ENCODE measurements around the gene FAM81A. TPM values are rescaled to one million over a fixed set of nuclear protein-coding genes. Genes with fewer than 3 reads are reported as not detected.

FAM81A gene
- total RNA-seq, 5 donors from 2014 or later (not counting 1 experiment from before 2014, with no cell fraction given) = 0.37 to 0.39 TPM; not detected in 3

- H3K27ac ChIP-seq (ENCODE audit: low read length) = no peak overlapping the region
- H3K4me1 ChIP-seq (ENCODE audit: control insufficient read depth in 1 of 2, extremely low read depth in 1 of 2, insufficient read depth in 2 of 2, low read length in 2 of 2) = peaks cover 8 to 13% of the 10 kb centered on the region in 2 experiments
- no peaks in the 10 kb centered on the region for H3K36me3 Mint-ChIP-seq
- H3K36me3 ChIP-seq (ENCODE audit: control insufficient read depth in 2 of 2, extremely low read depth in 1 of 2, insufficient read depth in 1 of 2, low read length in 1 of 2) = no peaks in the 10 kb centered on the region
- H3K4me3 ChIP-seq (ENCODE audit: control insufficient read depth in 1 of 2, extremely low read depth in 1 of 2, low read length in 1 of 2) = no peak overlapping the region
- CTCF ChIA-PET = interaction anchor here (0.6 to 3.5 kb wide), 33 partner anchors 9 to 1969 kb away, joined by 3 to 17 read pairs (median 4); partner anchors contain the start of gene RNF111 (in 1 of the 2)
- DNase-seq (no peak), ATAC-seq (replicated peaks in 1 of 4) (no peak)
- H3K27me3 ChIP-seq (replicated peaks in 1 of 2; ENCODE audit: control insufficient read depth in 2 of 2, extremely low read depth in 1 of 2, insufficient read depth in 2 of 2, low read length in 1 of 2) = peaks cover 0 to 12% of the 10 kb centered on the region in 2 experiments
- H3K4me1 Mint-ChIP-seq = peaks cover 22 to 27% (median 24%) of the 10 kb centered on the region in 3 donors
- no peak overlapping the region for H3K27ac Mint-ChIP-seq
- peaks cover 6 to 8% of the 10 kb centered on the region in 2 donors for H3K27me3 Mint-ChIP-seq
- no CpG with 5 or more reads among the region's 1 CpG for WGBS (ENCODE audit: insufficient coverage)
- H3K9me3 ChIP-seq = no peaks in the 10 kb centered on the region
- no peaks in the 10 kb centered on the region for H3K9me3 Mint-ChIP-seq
- no peak overlapping the region for H3K4me3 Mint-ChIP-seq
- POLR2A ChIA-PET = interaction anchor here (0.6 to 0.7 kb wide), 2 partner anchors 13 to 329 kb away, joined by 3 to 8 read pairs; no protein-coding TSS in a partner anchor
These were observed 90.4 kb downstream of the FAM81A start for GRCh38 chr15:59528429-59528828.

DNA sequence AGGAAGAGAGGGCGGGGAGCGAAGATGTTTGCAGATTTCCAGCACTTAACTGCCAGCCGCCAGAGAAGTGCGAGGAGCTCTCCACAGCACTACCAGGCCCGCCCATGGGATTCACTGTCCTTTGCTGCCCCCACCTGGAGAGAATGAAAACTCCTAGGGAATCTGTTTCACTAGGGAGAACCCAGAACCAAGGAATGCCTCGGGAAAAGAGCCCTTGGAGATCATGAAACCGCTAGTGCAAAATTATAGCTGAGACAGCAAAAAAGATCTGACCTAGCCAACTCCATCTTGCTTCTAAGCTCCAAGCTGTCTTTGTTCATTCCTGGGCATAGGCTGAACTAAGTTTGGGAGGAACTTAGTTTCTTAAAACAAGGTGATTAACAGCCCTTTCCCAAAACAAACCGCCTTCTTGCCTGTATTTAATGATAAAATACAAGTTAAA, 91.0 kb downstream of the FAM81A start:
- H3K36me3 Mint-ChIP-seq = no peaks in the 10 kb centered on the region
- H3K4me3 Mint-ChIP-seq = no peak overlapping the region
- 0% methylated on average over 6 of the region's 8 CpGs for WGBS (ENCODE audit: insufficient coverage)
- H3K27ac Mint-ChIP-seq = peak overlapping the region in 1 of 2 donors; percentile 1
- CTCF ChIA-PET = interaction anchor here (0.6 to 3.5 kb wide), 33 partner anchors 8 to 1969 kb away, joined by 3 to 17 read pairs (median 4); partner anchors contain the start of gene RNF111 (in 1 of the 2)
- no peak overlapping the region for H3K27ac ChIP-seq (ENCODE audit: low read length)
- no peaks in the 10 kb centered on the region for H3K36me3 ChIP-seq (ENCODE audit: control insufficient read depth in 2 of 2, extremely low read depth in 1 of 2, insufficient read depth in 1 of 2, low read length in 1 of 2)
- H3K4me1 ChIP-seq (ENCODE audit: control insufficient read depth in 1 of 2, extremely low read depth in 1 of 2, insufficient read depth in 2 of 2, low read length in 2 of 2) = peaks cover 3 to 7% of the 10 kb centered on the region in 2 experiments
- no peak overlapping the region for H3K4me3 ChIP-seq (ENCODE audit: control insufficient read depth in 1 of 2, extremely low read depth in 1 of 2, low read length in 1 of 2)
- H3K27me3 ChIP-seq (replicated peaks in 1 of 2; ENCODE audit: control insufficient read depth in 2 of 2, extremely low read depth in 1 of 2, insufficient read depth in 2 of 2, low read length in 1 of 2) = peaks cover 0 to 10% of the 10 kb centered on the region in 2 experiments
- DNase-seq (peak; percentile 27 to 79 (median 56)), ATAC-seq (replicated peaks in 1 of 4) (peak; percentile 72 to 87 (median 76))
- peaks cover 6% of the 10 kb centered on the region in 2 donors for H3K27me3 Mint-ChIP-seq
- POLR2A ChIA-PET = interaction anchor here in 1 of 2 donors (0.7 kb wide), 1 partner anchor 119 kb away, joined by 8 read pairs; no protein-coding TSS in a partner anchor
- no peaks in the 10 kb centered on the region for H3K9me3 ChIP-seq
- H3K9me3 Mint-ChIP-seq = no peaks in the 10 kb centered on the region
- H3K4me1 Mint-ChIP-seq = peaks cover 17 to 21% (median 19%) of the 10 kb centered on the region in 3 donors

DNA sequence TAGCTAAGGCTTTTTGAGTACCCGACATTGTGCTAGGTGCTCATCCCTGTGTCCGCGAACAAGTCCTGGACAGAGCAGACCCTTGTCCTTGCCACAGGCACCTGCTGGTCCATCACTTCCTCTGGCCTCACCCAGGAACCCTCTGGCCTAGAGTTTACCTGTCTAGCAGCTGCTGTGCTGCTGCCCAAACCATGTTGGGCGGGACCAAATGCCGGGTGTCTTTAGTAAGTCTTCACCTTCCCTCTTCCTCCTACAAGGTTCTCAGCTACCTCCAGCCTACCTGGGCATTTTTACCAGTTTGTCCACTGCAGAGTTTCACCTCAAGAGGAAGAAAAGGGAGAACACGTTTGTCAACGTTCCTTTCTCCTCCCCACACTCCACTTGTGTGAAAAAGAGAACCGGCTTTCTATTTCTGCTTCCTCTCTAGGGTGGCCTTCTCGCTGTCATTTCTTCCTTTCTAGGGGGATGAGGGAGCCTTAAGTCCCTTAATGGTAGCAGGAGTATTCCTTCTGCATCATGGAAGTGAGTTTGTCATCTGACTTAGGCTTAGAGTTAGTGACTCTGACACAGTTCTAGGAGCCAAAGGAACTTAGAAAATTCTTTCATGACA, 93.2 kb downstream of the FAM81A start:
- ChIA-PET POLR2A (no interaction called here), CTCF (interaction anchor here in 1 of 2 donors (0.5 to 3.5 kb wide), 3 partner anchors 575 to 596 kb away, joined by 3 to 17 read pairs (median 4); no protein-coding TSS in a partner anchor)
- WGBS (ENCODE audit: insufficient coverage) = 76% methylated on average over 4 of the region's 9 CpGs
- Mint-ChIP-seq H3K27me3 (peaks cover 0 to 10% of the 10 kb centered on the region in 2 donors), H3K4me1 (peaks cover 6 to 9% (median 7%) of the 10 kb centered on the region in 3 donors), H3K27ac (no peak overlapping the region), H3K4me3 (no peak overlapping the region), H3K9me3 (no peaks in the 10 kb centered on the region), H3K36me3 (no peaks in the 10 kb centered on the region)
- Histone ChIP-seq H3K9me3 (no peaks in the 10 kb centered on the region), H3K4me1 (ENCODE audit: control insufficient read depth in 1 of 2, extremely low read depth in 1 of 2, insufficient read depth in 2 of 2, low read length in 2 of 2) (no peaks in the 10 kb centered on the region), H3K27ac (ENCODE audit: low read length) (no peak overlapping the region), H3K4me3 (ENCODE audit: control insufficient read depth in 1 of 2, extremely low read depth in 1 of 2, low read length in 1 of 2) (no peak overlapping the region), H3K36me3 (ENCODE audit: control insufficient read depth in 2 of 2, extremely low read depth in 1 of 2, insufficient read depth in 1 of 2, low read length in 1 of 2) (no peaks in the 10 kb centered on the region), H3K27me3 (replicated peaks in 1 of 2; ENCODE audit: control insufficient read depth in 2 of 2, extremely low read depth in 1 of 2, insufficient read depth in 2 of 2, low read length in 1 of 2) (peaks cover 0 to 8% of the 10 kb centered on the region in 2 experiments)
- ATAC-seq (replicated peaks in 1 of 4) = no peak
- no peak for DNase-seq

DNA sequence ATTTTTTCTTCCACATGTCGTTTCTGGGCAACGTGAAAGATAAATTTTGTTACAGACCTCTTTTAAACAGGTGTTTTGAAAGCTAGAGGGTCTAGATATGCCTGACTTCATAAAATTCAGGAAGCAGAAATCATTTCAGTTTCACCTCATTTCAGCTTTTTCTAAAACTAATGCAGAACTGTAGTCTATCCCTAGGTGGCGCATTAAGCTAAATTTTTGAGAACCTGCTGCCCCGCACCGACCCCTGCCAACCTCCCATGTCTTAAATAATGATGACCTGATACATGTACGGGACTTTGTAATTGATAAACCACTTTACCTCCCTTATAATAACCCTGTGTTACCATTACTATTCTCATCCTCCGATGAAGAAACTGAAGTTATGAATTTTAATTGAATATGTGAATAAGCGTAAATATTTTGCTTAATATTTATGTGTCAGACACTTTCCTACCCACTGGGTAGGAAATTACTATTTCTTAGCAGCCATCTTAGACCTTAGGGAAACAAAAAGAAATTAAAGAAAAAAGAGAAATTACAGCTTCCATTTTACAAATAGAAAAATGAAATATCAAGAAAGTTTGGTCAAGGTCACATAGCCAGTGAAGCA, 94.9 kb downstream of the FAM81A start:
- Histone ChIP-seq H3K27me3 (replicated peaks in 1 of 2; ENCODE audit: control insufficient read depth in 2 of 2, extremely low read depth in 1 of 2, insufficient read depth in 2 of 2, low read length in 1 of 2) (peaks cover 0 to 11% of the 10 kb centered on the region in 2 experiments), H3K36me3 (ENCODE audit: control insufficient read depth in 2 of 2, extremely low read depth in 1 of 2, insufficient read depth in 1 of 2, low read length in 1 of 2) (no peaks in the 10 kb centered on the region), H3K4me3 (ENCODE audit: control insufficient read depth in 1 of 2, extremely low read depth in 1 of 2, low read length in 1 of 2) (no peak overlapping the region), H3K9me3 (no peaks in the 10 kb centered on the region), H3K4me1 (ENCODE audit: control insufficient read depth in 1 of 2, extremely low read depth in 1 of 2, insufficient read depth in 2 of 2, low read length in 2 of 2) (no peaks in the 10 kb centered on the region), H3K27ac (ENCODE audit: low read length) (no peak overlapping the region)
- WGBS (ENCODE audit: insufficient coverage) = no CpG with 5 or more reads among the region's 8 CpGs
- H3K4me3 Mint-ChIP-seq = no peak overlapping the region
- CTCF ChIA-PET = interaction anchor here (0.5 to 1.3 kb wide), 11 partner anchors 8 to 1449 kb away, joined by 3 to 6 read pairs (median 3); no protein-coding TSS in a partner anchor
- POLR2A ChIA-PET = no interaction called here
- no peaks in the 10 kb centered on the region for H3K36me3 Mint-ChIP-seq
- H3K27ac Mint-ChIP-seq = no peak overlapping the region
- H3K9me3 Mint-ChIP-seq = no peaks in the 10 kb centered on the region
- H3K27me3 Mint-ChIP-seq = peaks cover 3 to 13% of the 10 kb centered on the region in 2 donors
- peaks cover 6 to 9% (median 8%) of the 10 kb centered on the region in 3 donors for H3K4me1 Mint-ChIP-seq
- DNase-seq = peak in 4 of 35 experiments; percentile 11 to 49 (median 19)
- ATAC-seq (replicated peaks in 1 of 4) = peak in 1 of 4 experiments; percentile 44

- H3K4me1 ChIP-seq (ENCODE audit: control insufficient read depth in 1 of 2, extremely low read depth in 1 of 2, insufficient read depth in 2 of 2, low read length in 2 of 2) = no peaks in the 10 kb centered on the region
- H3K36me3 ChIP-seq (ENCODE audit: control insufficient read depth in 2 of 2, extremely low read depth in 1 of 2, insufficient read depth in 1 of 2, low read length in 1 of 2) = no peaks in the 10 kb centered on the region
- H3K4me3 ChIP-seq (ENCODE audit: control insufficient read depth in 1 of 2, extremely low read depth in 1 of 2, low read length in 1 of 2) = no peak overlapping the region
- H3K27me3 ChIP-seq (replicated peaks in 1 of 2; ENCODE audit: control insufficient read depth in 2 of 2, extremely low read depth in 1 of 2, insufficient read depth in 2 of 2, low read length in 1 of 2) = peaks cover 0 to 8% of the 10 kb centered on the region in 2 experiments
- Mint-ChIP-seq H3K4me3 (no peak overlapping the region), H3K36me3 (no peaks in the 10 kb centered on the region), H3K4me1 (peaks cover 0 to 6% (median 4%) of the 10 kb centered on the region in 3 donors), H3K9me3 (no peaks in the 10 kb centered on the region), H3K27me3 (peaks cover 3 to 8% of the 10 kb centered on the region in 2 donors), H3K27ac (no peak overlapping the region)
- CTCF ChIA-PET = interaction anchor here (0.7 to 1.1 kb wide), 3 partner anchors 8 to 362 kb away, joined by 3 read pairs; no protein-coding TSS in a partner anchor
- no peak for DNase-seq
- no peaks in the 10 kb centered on the region for H3K9me3 ChIP-seq
- no peak overlapping the region for H3K27ac ChIP-seq (ENCODE audit: low read length)
- no peak for ATAC-seq (replicated peaks in 1 of 4)
- POLR2A ChIA-PET = no interaction called here
- WGBS (ENCODE audit: insufficient coverage) = 91% methylated on average over 5 of the region's 6 CpGs
These were observed 98.6 kb downstream of the FAM81A start for GRCh38 chr15:59536553-59536952.

DNA sequence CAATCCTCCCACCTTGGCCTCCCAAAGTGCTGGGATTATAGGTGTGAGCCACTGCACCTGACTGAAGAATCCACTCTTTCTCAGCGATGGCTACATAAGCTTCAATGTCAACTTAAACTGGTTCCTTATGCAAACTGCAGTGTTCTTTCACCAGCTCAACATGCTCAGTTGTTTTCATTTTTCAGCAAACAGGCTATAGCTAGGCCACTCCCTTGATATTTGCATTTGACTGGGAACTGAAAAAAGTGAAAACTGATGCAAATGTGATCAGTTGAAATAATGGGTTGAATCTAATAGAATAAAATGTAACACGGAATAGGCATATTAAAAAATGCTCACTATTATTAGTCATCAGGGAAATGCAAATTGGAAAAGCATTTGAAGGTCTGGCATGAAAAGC, 99.4 kb downstream of the FAM81A start:
- peaks cover 0 to 3% of the 10 kb centered on the region in 2 experiments for H3K27me3 ChIP-seq (replicated peaks in 1 of 2; ENCODE audit: control insufficient read depth in 2 of 2, extremely low read depth in 1 of 2, insufficient read depth in 2 of 2, low read length in 1 of 2)
- POLR2A ChIA-PET = no interaction called here
- 75% methylated on average over 1 of the region's 2 CpGs for WGBS (ENCODE audit: insufficient coverage)

More for the DNA sequence above, 99.4 kb downstream of the FAM81A start:
- Histone ChIP-seq H3K36me3 (ENCODE audit: control insufficient read depth in 2 of 2, extremely low read depth in 1 of 2, insufficient read depth in 1 of 2, low read length in 1 of 2) (no peaks in the 10 kb centered on the region), H3K9me3 (no peaks in the 10 kb centered on the region), H3K27ac (ENCODE audit: low read length) (no peak overlapping the region), H3K4me3 (ENCODE audit: control insufficient read depth in 1 of 2, extremely low read depth in 1 of 2, low read length in 1 of 2) (no peak overlapping the region), H3K4me1 (ENCODE audit: control insufficient read depth in 1 of 2, extremely low read depth in 1 of 2, insufficient read depth in 2 of 2, low read length in 2 of 2) (no peaks in the 10 kb centered on the region)
- Mint-ChIP-seq H3K4me1 (peaks cover 0 to 6% (median 4%) of the 10 kb centered on the region in 3 donors), H3K9me3 (no peaks in the 10 kb centered on the region), H3K36me3 (no peaks in the 10 kb centered on the region), H3K4me3 (no peak overlapping the region), H3K27me3 (peaks cover 3 to 7% of the 10 kb centered on the region in 2 donors), H3K27ac (no peak overlapping the region)
- no peak for ATAC-seq (replicated peaks in 1 of 4)
- CTCF ChIA-PET = interaction anchor here in 1 of 2 donors (1.0 to 1.1 kb wide), 2 partner anchors 9 to 14 kb away, joined by 3 to 4 read pairs; no protein-coding TSS in a partner anchor
- DNase-seq = no peak

All from T-cell (primary cell).